KMS-11 (cell line): ENCODE measurements around the gene XRRA1.
"Not testable (repeated sequence)": the region's sequence is repeated elsewhere in the genome, so short reads cannot be mapped to it uniquely, and the experiment has no call there.

Source experiments
- H2AFZ ChIP-seq: fragments of 200-600 bp; sonication (generic); 2 replicates; pipeline ENCODE4 v1.6.1; 2016; ENCODE audit warnings: antibody characterized with exemption, mixed run types, low read depth
- H3K27ac ChIP-seq: fragments of 200-600 bp; sonication (generic); 2 replicates; pipeline ENCODE4 v1.6.1; 2016; ENCODE audit warnings: mild to moderate bottlenecking, mixed run types
- H3K27me3 ChIP-seq: fragments of 200-600 bp; sonication (generic); 2 replicates; pipeline ENCODE4 v1.6.1; 2017; ENCODE audit warnings: mild to moderate bottlenecking, low read depth, mixed run types, moderate library complexity; ENCODE audit not compliant: insufficient read depth
- H3K36me3 ChIP-seq: fragments of 200-600 bp; sonication (generic); 2 replicates; pipeline ENCODE4 v1.6.1; 2017; ENCODE audit warnings: mild to moderate bottlenecking, mixed run types; ENCODE audit not compliant: insufficient read depth
- H3K4me1 ChIP-seq: fragments of 200-600 bp; sonication (generic); 2 replicates; pipeline ENCODE4 v1.6.1; 2016; ENCODE audit warnings: mild to moderate bottlenecking, low read depth, mixed run types; ENCODE audit not compliant: poor library complexity, severe bottlenecking
- H3K4me2 ChIP-seq: fragments of 200-600 bp; sonication (generic); 2 replicates; pipeline ENCODE4 v1.7.0; 2016; ENCODE audit warnings: mild to moderate bottlenecking, mixed run types
- H3K4me3 ChIP-seq: fragments of 200-600 bp; sonication (generic); IDR thresholded peaks from 2 replicates; pipeline ENCODE4 v1.6.1; 2017; ENCODE audit warnings: low read depth, low read length, mixed read lengths; ENCODE audit not compliant: insufficient read depth
- H3K79me2 ChIP-seq: fragments of 200-600 bp; sonication (generic); 2 replicates; pipeline ENCODE4 v1.6.1; 2016; ENCODE audit warnings: low read depth, mixed run types; ENCODE audit not compliant: insufficient read depth
- H3K9ac ChIP-seq: fragments of 200-600 bp; sonication (generic); 2 replicates; pipeline ENCODE4 v1.6.1; 2016; ENCODE audit warnings: mild to moderate bottlenecking, mixed run types
- H4K20me1 ChIP-seq: fragments of 200-600 bp; sonication (generic); 2 replicates; pipeline ENCODE4 v1.6.1; 2016; ENCODE audit warnings: mild to moderate bottlenecking, mixed run types; ENCODE audit not compliant: insufficient read depth
- CTCF ChIP-seq: fragments of 200-600 bp; sonication (generic); conservative IDR thresholded peaks from 2 replicates; pipeline ENCODE4 v1.6.1; 2017; ENCODE audit warnings: low read depth, mild to moderate bottlenecking, antibody characterized with exemption, low read length, moderate library complexity, mixed read lengths

Gene XRRA1

GRCh38 chr11:74838188-74838587 is 110.7 kb downstream of the XRRA1 start:
- peaks cover 8% of the 10 kb centered on the region for H3K4me1 ChIP-seq
- H3K79me2 ChIP-seq = no peaks in the 10 kb centered on the region
- H4K20me1 ChIP-seq = no peaks in the 10 kb centered on the region
- H3K36me3 ChIP-seq = 0 out of 2 replicates have a peak, but pooled peaks cover 3% of the 10 kb centered on the region
- H3K27me3 ChIP-seq = no peaks in the 10 kb centered on the region
- no peak overlapping the region for H3K9ac ChIP-seq
- TF ChIP-seq CTCF = no peak
- no peak overlapping the region for H3K4me3 ChIP-seq
- no peak overlapping the region for H3K4me2 ChIP-seq
- H2AFZ ChIP-seq = no peak overlapping the region
- no peak overlapping the region for H3K27ac ChIP-seq

GRCh38 chr11:74837191-74837590 is 111.7 kb downstream of the XRRA1 start:
- Histone ChIP-seq H3K4me2 (no peak overlapping the region), H3K27me3 (no peaks in the 10 kb centered on the region), H3K9ac (no peak overlapping the region), H3K4me1 (peaks cover 8% of the 10 kb centered on the region), H3K79me2 (no peaks in the 10 kb centered on the region), H2AFZ (no peak overlapping the region), H4K20me1 (no peaks in the 10 kb centered on the region), H3K4me3 (no peak overlapping the region), H3K36me3 (0 out of 2 replicates have a peak, but pooled peaks cover 3% of the 10 kb centered on the region), H3K27ac (no peak overlapping the region)
- no peak for TF ChIP-seq CTCF

GRCh38 chr11:74826901-74827300 is 122.0 kb downstream of the XRRA1 start:
- Histone ChIP-seq H3K27ac (no peak overlapping the region), H3K9ac (no peak overlapping the region), H3K4me1 (no peaks in the 10 kb centered on the region), H3K79me2 (no peaks in the 10 kb centered on the region), H3K36me3 (no peaks in the 10 kb centered on the region), H3K4me2 (no peak overlapping the region), H3K4me3 (no peak overlapping the region), H3K27me3 (no peaks in the 10 kb centered on the region), H4K20me1 (no peaks in the 10 kb centered on the region), H2AFZ (no peak overlapping the region)
- no peak for TF ChIP-seq CTCF

GRCh38 chr11:74825596-74825995 is 123.3 kb downstream of the XRRA1 start:
- not testable (repeated sequence) for H3K79me2 ChIP-seq, H3K9ac ChIP-seq, H3K27ac ChIP-seq, H4K20me1 ChIP-seq, H3K27me3 ChIP-seq, H3K4me2 ChIP-seq, H2AFZ ChIP-seq, H3K4me3 ChIP-seq, H3K36me3 ChIP-seq, H3K4me1 ChIP-seq

GRCh38 chr11:74824285-74824982 is 124.5 kb downstream of the XRRA1 start:
- Histone ChIP-seq H3K4me3 (no peak overlapping the region), H3K79me2 (no peaks in the 10 kb centered on the region), H4K20me1 (no peaks in the 10 kb centered on the region), H3K27ac (no peak overlapping the region), H3K27me3 (no peaks in the 10 kb centered on the region), H3K36me3 (peaks cover 7% of the 10 kb centered on the region; the same call in 1 of the 2 replicates), H3K4me1 (no peaks in the 10 kb centered on the region), H3K4me2 (no peak overlapping the region), H2AFZ (no peak overlapping the region), H3K9ac (no peak overlapping the region)
- TF ChIP-seq CTCF = no peak
